MM.1S (cell line): ENCODE data around the gene NRG3.

Experiments used
- CTCF ChIP-seq: fragments of 300-600 bp; sonication (generic); IDR thresholded peaks from 2 replicates; pipeline ENCODE4 v1.5.1; 2016; ENCODE audit warnings: antibody characterized with exemption, low read length, mixed read lengths
- EZH2 ChIP-seq: fragments of 300-600 bp; sonication (generic); optimal IDR thresholded peaks from 2 replicates; pipeline ENCODE3; 2017; ENCODE audit warnings: low read depth, mild to moderate bottlenecking, antibody characterized with exemption, low read length, mixed read lengths

GRCh38 chr10:82400841-82401240, 525.8 kb downstream of the NRG3 start:
- TF ChIP-seq CTCF (no peak), EZH2 (no peak)
